Loucy (cell line): ENCODE data around the gene CAMTA1.

ENCODE experiments used
- H2AFZ ChIP-seq: fragments of 200-600 bp; sonication (generic); 2 replicates; pipeline ENCODE4 v1.6.0; 2016; ENCODE audit warnings: antibody characterized with exemption, mild to moderate bottlenecking, low read length, moderate library complexity
- H3F3A ChIP-seq: fragments of 200-600 bp; 2 replicates; pipeline ENCODE4 v1.6.0; 2016; ENCODE audit warnings: antibody characterized with exemption, low read depth, mild to moderate bottlenecking
- H3K27me3 ChIP-seq: fragments of 200-600 bp; sonication (generic); 2 replicates; pipeline ENCODE4 v1.6.1; 2014; ENCODE audit warnings: low read length, mild to moderate bottlenecking; ENCODE audit not compliant: insufficient read depth, poor library complexity, severe bottlenecking
- H3K36me3 ChIP-seq: fragments of 200-600 bp; sonication (generic); 2 replicates; pipeline ENCODE4 v1.6.1; 2016; ENCODE audit warnings: low read length; ENCODE audit not compliant: insufficient read depth
- H3K4me1 ChIP-seq: fragments of 200-600 bp; sonication (generic); 2 replicates; pipeline ENCODE4 v1.5.1; 2014; ENCODE audit warnings: low read length, mild to moderate bottlenecking; ENCODE audit not compliant: insufficient read depth, poor library complexity, severe bottlenecking
- H3K4me2 ChIP-seq: fragments of 200-600 bp; sonication (generic); 2 replicates; pipeline ENCODE4 v1.6.0; 2014; ENCODE audit warnings: antibody characterized with exemption, low read length, low read depth, mild to moderate bottlenecking; ENCODE audit not compliant: poor library complexity, severe bottlenecking
- H3K4me3 ChIP-seq: fragments of 200-600 bp; sonication (generic); 2 replicates; pipeline ENCODE4 v1.5.1; 2014; ENCODE audit warnings: low read length, mild to moderate bottlenecking, mixed read lengths; ENCODE audit not compliant: poor library complexity, severe bottlenecking
- H3K79me2 ChIP-seq: fragments of 200-600 bp; sonication (generic); 2 replicates; pipeline ENCODE4 v1.6.1; 2014; ENCODE audit warnings: low read length; ENCODE audit not compliant: insufficient read depth
- H3K9ac ChIP-seq: fragments of 200-600 bp; sonication (generic); 2 replicates; pipeline ENCODE4 v1.6.0; 2014; ENCODE audit warnings: mild to moderate bottlenecking, low read depth, low read length, moderate library complexity; ENCODE audit not compliant: poor library complexity, severe bottlenecking
- H3K9me2 ChIP-seq: fragments of 200-600 bp; sonication (generic); replicated peaks from 2 replicates; pipeline ENCODE4 v1.6.1; 2016; ENCODE audit warnings: low read depth, low read length, mixed read lengths
- H3K9me3 ChIP-seq: fragments of 200-600 bp; sonication (generic); 2 replicates; pipeline ENCODE4 v1.6.1; 2014; ENCODE audit warnings: mild to moderate bottlenecking, antibody characterized with exemption, low read length, low read depth; ENCODE audit not compliant: insufficient read depth
- H4K20me1 ChIP-seq: fragments of 200-600 bp; sonication (generic); 2 replicates; pipeline ENCODE4 v1.6.0; 2014; ENCODE audit warnings: antibody characterized with exemption, low read length, mild to moderate bottlenecking; ENCODE audit not compliant: insufficient read depth, poor library complexity, severe bottlenecking
- CTCF ChIP-seq: fragments of 200-600 bp; sonication (generic); conservative IDR thresholded peaks from 2 replicates; pipeline ENCODE4 v1.5.1; 2014; ENCODE audit warnings: mild to moderate bottlenecking, antibody characterized with exemption, low read length
- EZH2phosphoT487 ChIP-seq: fragments of 200-600 bp; IDR thresholded peaks from 2 replicates; pipeline ENCODE4 v1.6.1; 2018; ENCODE audit warnings: antibody characterized with exemption, mild to moderate bottlenecking, moderate library complexity, borderline replicate concordance

The CAMTA1 gene

GRCh38 chr1:7555391-7556185, 770.3 kb downstream of the CAMTA1 start:
- H3K4me2 ChIP-seq = no peak overlapping the region
- H2AFZ ChIP-seq = no peak overlapping the region
- H3K9ac ChIP-seq = no peak overlapping the region
- no peaks in the 10 kb centered on the region for H3K9me3 ChIP-seq
- TF ChIP-seq EZH2phosphoT487 (no peak), CTCF (no peak)
- no peaks in the 10 kb centered on the region for H3K27me3 ChIP-seq
- no peaks in the 10 kb centered on the region for H3K4me1 ChIP-seq
- no peaks in the 10 kb centered on the region for H3F3A ChIP-seq
- no peak overlapping the region for H3K4me3 ChIP-seq
- H3K79me2 ChIP-seq = no peaks in the 10 kb centered on the region
- H3K36me3 ChIP-seq = no peaks in the 10 kb centered on the region
- H3K9me2 ChIP-seq = no peaks in the 10 kb centered on the region
- H4K20me1 ChIP-seq = no peaks in the 10 kb centered on the region

DNA sequence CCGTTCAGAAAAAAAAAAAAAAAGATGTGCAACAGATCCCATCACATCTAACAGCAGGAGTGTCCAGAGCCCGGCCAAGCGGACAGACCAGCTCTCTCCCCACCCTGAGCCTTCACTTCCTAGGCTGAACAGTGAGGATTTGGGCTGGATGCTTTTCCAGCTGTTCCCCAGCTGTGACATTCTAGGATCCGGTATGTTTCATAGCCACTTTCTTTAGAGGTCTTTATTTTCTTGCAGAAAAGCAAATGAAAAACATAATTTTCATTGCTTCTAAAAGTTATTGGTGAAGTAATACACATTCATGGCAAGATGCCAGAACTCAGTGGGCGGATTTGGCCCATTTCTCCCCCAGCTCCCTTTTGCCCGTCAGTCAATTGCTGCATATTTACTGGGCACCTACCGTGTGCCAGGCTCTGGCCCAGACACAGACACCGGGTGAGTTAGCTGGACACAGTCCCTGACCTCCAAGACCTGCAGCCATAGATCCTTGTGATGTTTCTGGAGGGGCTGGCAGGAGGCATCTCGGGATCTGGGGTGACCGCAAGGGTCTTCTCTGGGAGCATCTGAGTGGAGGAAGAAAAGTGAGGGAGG, 772.1 kb downstream of the CAMTA1 start:
- no peaks in the 10 kb centered on the region for H3K36me3 ChIP-seq
- H3K9me2 ChIP-seq = no peaks in the 10 kb centered on the region
- no peaks in the 10 kb centered on the region for H3K4me1 ChIP-seq
- no peaks in the 10 kb centered on the region for H4K20me1 ChIP-seq
- no peaks in the 10 kb centered on the region for H3F3A ChIP-seq
- no peaks in the 10 kb centered on the region; the same call in 1 of the 2 replicates for H3K9me3 ChIP-seq
- no peaks in the 10 kb centered on the region for H3K27me3 ChIP-seq
- TF ChIP-seq CTCF (no peak), EZH2phosphoT487 (no peak)
- no peak overlapping the region for H3K4me3 ChIP-seq
- H3K4me2 ChIP-seq = no peak overlapping the region
- H2AFZ ChIP-seq = no peak overlapping the region
- no peaks in the 10 kb centered on the region for H3K79me2 ChIP-seq
- no peak overlapping the region for H3K9ac ChIP-seq

- H4K20me1 ChIP-seq = no peaks in the 10 kb centered on the region
- H3K4me1 ChIP-seq = no peaks in the 10 kb centered on the region
- no peaks in the 10 kb centered on the region; the same call in 1 of the 2 replicates for H3K9me3 ChIP-seq
- H3K9ac ChIP-seq = no peak overlapping the region
- H3K4me3 ChIP-seq = no peak overlapping the region
- no peaks in the 10 kb centered on the region for H3F3A ChIP-seq
- H3K4me2 ChIP-seq = no peak overlapping the region
- no peak overlapping the region for H2AFZ ChIP-seq
- no peaks in the 10 kb centered on the region for H3K79me2 ChIP-seq
- H3K9me2 ChIP-seq = no peaks in the 10 kb centered on the region
- no peaks in the 10 kb centered on the region for H3K36me3 ChIP-seq
- TF ChIP-seq CTCF (no peak), EZH2phosphoT487 (no peak)
- no peaks in the 10 kb centered on the region for H3K27me3 ChIP-seq
Observed at GRCh38 chr1:7558041-7558461, 772.8 kb downstream of the CAMTA1 start.
